GM04504 (cell line): ENCODE measurements around the gene PLA2G2C.
"Not testable (repeated sequence)": the region's sequence is repeated elsewhere in the genome, so short reads cannot be mapped to it uniquely, and the experiment has no call there.

Experiments used
- DNase-seq: peaks from one replicate; pipeline ENCODE4 v3.0.0-alpha.2; 2012; ENCODE audit warnings: low read depth

PLA2G2C gene

DNA sequence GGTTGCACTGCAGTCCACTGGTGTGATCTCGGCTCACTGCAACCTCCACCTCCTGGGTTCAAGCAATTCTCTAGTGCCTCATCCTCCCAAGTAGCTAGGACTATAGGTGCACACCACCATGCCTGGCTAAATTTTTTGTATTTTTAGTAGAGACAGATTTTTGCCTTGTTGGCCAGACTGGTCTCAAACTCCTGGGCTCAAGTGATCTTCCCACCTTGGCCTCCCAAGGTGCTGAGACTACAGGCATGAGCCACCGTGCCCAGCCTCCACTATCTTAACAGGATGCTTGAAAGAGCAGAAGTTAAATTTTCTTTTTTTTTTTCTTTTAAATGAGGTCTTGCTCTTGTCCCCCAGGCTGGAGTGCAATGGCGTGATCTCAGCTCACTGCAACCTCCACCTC, 55.8 kb downstream of the PLA2G2C start:
- DNase-seq: not testable (repeated sequence)

- DNase-seq: no peak
Observed at GRCh38 chr1:20126806-20127440, 59.4 kb downstream of the PLA2G2C start.

DNA sequence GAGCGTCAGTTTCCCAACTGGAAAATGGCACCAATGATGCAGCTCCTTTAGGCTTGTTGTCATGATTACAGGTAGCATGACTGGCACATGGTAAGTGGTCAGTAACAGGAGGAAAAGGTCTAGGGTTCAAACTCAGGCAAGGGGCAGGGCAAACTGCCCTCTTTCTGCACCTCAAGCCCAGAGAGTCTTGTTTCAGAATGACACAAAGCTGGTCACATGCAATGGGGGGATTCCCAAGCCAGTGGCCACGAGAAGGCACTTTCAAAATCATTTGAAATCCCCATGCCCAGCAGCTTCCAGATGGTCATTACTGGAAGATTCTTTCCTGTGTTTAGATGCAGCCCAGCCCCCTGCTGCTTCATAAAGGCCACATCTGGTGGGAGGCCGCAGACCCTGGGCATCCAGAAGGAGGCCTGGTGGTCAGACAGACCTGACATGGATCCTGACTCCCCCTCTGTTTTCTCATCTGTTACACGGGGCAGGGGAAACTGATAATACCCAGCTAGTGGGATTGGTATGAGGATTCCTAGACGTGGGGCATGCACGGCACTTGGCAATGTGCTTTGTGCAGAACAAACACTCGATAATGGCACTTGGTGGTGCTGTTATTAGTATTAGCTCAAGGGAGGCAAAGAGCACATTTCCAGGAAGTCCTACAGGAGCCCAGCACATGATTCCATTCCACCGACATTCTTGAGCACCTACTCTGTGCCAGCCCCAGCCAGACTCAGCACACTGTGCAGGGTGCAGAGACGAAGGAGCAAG, 60.1 kb downstream of the PLA2G2C start:
- no peak for DNase-seq

- DNase-seq: no peak
Observed at GRCh38 chr1:20125100-20125499, 61.2 kb downstream of the PLA2G2C start.

DNA sequence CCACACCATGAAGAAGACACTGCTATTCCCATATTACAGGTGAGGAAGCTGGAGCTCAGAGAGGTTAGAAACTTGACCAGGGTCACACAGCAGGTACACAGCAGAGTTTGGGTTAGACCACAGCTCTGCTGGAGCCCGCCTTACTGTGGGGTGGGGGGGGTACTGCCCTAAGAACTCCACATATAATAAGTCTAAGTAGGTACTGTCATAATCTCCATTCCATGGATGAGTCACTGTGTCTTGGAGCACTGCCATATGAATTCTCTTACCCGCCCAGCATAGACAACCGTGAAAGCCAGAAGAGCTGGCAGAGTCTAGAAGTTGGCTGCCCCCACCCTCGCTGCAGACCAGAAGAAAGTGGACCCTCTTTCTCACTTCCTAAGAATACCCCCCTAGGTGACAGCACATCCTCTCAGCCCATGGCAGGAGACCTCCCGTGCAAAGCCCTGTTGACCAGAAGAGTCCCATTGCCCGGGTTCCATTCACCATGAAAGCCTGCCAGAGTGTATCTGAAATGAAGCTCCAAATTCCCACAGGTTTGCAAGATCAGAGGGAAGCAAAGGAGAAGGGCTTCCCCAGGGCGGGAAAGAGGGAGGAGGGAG, 61.8 kb downstream of the PLA2G2C start:
- peak; percentile 50 for DNase-seq

DNA sequence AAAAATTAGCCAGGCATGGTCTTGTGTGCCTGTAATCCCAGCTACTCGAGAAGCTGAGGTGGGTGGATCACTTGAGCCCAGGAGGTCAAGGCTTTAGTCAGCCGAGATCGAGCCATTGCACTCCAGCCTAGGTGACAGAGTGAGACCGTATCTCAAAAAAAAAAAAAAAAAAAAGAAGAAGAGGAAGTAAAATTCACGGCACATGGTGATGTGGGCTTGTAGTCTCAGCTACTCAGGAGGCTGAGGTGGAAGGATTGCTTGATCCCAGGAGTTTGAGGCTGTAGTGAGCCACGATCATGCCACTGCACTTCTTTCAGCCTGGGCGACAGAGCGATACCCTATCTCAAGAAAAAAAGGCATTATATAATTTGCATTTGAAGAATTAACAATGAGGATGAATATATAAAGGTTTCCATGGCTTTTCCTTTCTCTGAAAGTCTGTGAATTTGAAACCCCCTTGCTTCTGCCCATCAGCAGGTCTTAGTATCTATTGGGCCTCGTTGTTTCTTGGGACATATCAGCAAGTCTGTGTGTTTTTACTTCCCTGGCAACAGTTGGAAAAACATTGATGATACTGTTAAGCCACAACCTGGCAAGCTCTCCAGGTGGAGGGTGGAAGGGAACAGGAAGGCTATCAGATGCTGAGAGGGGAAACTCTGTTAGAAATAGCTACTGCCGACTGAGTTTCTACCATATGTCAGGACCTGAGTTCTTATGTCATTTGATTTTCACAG, 62.4 kb downstream of the PLA2G2C start:
- DNase-seq: no peak

DNA sequence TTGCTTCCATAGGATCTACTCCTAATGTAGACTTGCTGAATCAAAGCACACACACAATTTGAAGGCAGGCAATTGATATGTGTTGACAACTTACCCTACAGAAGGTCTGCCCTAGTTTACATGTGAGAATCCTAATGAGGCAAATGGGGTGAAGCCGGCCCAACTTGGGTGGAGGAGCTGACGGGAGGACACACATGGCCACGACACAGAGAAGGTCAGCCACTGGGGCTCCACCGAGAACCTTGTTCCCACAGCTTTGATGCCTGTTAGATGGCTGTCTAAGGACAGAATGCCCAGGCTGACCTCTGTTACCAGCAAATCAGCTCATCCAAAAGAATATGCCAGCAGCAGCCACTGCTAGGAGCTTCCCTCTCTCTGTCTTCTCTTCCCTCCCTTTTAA, 65.5 kb downstream of the PLA2G2C start:
- DNase-seq: no peak

GRCh38 chr1:20119347-20119746, 67.0 kb downstream of the PLA2G2C start, which contains the start of gene PLA2G2D:
Gene PLA2G2D (minus strand): TSS chr1:20119536. CDS start chr1:20119498, 38 bp downstream.
- no peak for DNase-seq

DNA sequence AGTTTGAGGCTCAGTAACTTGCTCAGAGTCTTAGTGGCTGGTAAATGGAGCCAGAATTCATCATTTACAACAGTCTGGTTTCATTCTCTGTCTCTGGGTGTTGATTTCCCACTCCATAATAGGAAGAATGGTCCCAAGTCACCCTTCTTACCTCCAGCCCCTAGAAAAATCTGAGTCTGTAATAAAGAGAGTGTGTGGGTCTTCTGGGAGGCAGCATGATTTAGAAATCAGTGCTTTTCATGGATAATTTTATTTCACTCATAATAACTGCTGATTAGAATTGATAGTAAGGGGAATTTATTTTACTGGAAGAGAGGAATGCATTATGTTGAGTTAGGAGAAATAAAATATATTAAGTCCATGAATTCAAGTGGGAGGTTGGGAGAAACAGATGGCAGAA, 69.1 kb downstream of the PLA2G2C start:
- DNase-seq: no peak

GRCh38 chr1:20115916-20116315, 70.4 kb downstream of the PLA2G2C start:
- no peak for DNase-seq

DNA sequence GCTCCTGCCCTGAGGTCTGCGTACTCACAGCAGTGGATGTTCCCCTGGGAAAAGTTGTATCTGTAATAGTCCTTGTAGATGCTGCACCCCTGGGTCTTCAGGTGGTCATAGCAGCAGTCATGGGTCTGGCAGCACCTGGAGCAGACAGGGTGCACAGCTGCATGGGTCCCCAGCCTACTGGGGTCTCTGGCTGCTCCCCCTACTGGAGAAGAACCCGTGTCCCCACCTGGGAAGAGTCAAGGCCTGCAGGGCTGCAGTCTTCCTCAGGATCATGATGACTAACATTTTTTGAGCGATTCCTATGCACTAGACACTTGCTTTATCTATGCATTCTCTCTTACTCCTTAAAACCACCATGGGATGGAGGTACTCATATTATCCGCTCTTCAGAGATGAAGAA, 70.8 kb downstream of the PLA2G2C start:
- DNase-seq: no peak

- no peak for DNase-seq
Observed at GRCh38 chr1:20114021-20114648, 72.2 kb downstream of the PLA2G2C start.
